GM19395 (cell line): ENCODE results near the gene CDC6.
"Not testable (repeated sequence)": the region's sequence is repeated elsewhere in the genome, so short reads cannot be mapped to it uniquely, and the experiment has no call there.

Experiments used
- ATAC-seq: cut with Tn5 transposase; IDR thresholded peaks from one replicate; pipeline ENCODE4 v1.9.1; 2021; ENCODE audit warnings: mild to moderate bottlenecking, moderate library complexity; ENCODE audit not compliant: unreplicated experiment

Gene CDC6

GRCh38 chr17:40287159-40287493 is 553 bp upstream of the CDC6 start:
- ATAC-seq, result no peak

GRCh38 chr17:40290629-40291280 is 3.1 kb downstream of the CDC6 start:
- no peak for ATAC-seq

- ATAC-seq, result no peak
Measured at GRCh38 chr17:40291281-40291664, 3.6 kb downstream of the CDC6 start.

GRCh38 chr17:40293363-40293762 is 5.7 kb downstream of the CDC6 start:
- no peak for ATAC-seq

- no peak for ATAC-seq
Measured at GRCh38 chr17:40295488-40296436, 8.1 kb downstream of the CDC6 start.

- no peak for ATAC-seq
Measured at GRCh38 chr17:40297511-40297910, 9.8 kb downstream of the CDC6 start.

GRCh38 chr17:40298726-40299125 is 11.0 kb downstream of the CDC6 start:
- no peak for ATAC-seq

- ATAC-seq, result not testable (repeated sequence)
Measured at GRCh38 chr17:40299159-40299757, 11.6 kb downstream of the CDC6 start.

GRCh38 chr17:40301315-40301714 is 13.6 kb downstream of the CDC6 start:
- no peak for ATAC-seq

- ATAC-seq, result no peak
Measured at GRCh38 chr17:40303009-40303657, 15.5 kb downstream of the CDC6 start.

GRCh38 chr17:40303708-40304551 is 16.3 kb downstream of the CDC6 start:
- ATAC-seq, result no peak

GRCh38 chr17:40304552-40304863 is 16.8 kb downstream of the CDC6 start:
- not testable (repeated sequence) for ATAC-seq

- ATAC-seq, result not testable (repeated sequence)
Measured at GRCh38 chr17:40304866-40305265, 17.2 kb downstream of the CDC6 start.

- no peak for ATAC-seq
Measured at GRCh38 chr17:40306395-40306794, 18.7 kb downstream of the CDC6 start.

- ATAC-seq, result no peak
Measured at GRCh38 chr17:40307001-40307730, 19.5 kb downstream of the CDC6 start.

GRCh38 chr17:40307740-40308239 is 20.1 kb downstream of the CDC6 start:
- no peak for ATAC-seq

- ATAC-seq, result no peak
Measured at GRCh38 chr17:40309031-40309948, 21.6 kb downstream of the CDC6 start, which contains the start of gene RARA. RARA (plus strand) TSS chr17:40309180; CDS start chr17:40331219, 22,039 bp downstream.

GRCh38 chr17:40309949-40310510 is 22.4 kb downstream of the CDC6 start:
- ATAC-seq, result no peak
